Activated naive CD4-positive, alpha-beta T cell treated with anti-CD3 and anti-CD28 coated beads, Interleukin-2, amount 10 ng/mL, durations not matched to agents 7 days and 5 days (primary cell): ENCODE data around the gene PROX1.

Experiments used
- CTCF ChIA-PET: fragments of 350-600 bp; sonication (Branson Sonifier 250); formaldehyde crosslinking; loops from one replicate; lab custom pipeline; 2021; ENCODE audit warnings: antibody characterized with exemption; lab: Charles Lee
- DNase-seq: peaks from one replicate; pipeline ENCODE4 v3.0.0-alpha.2; 2020
- H3K27ac Mint-ChIP-seq: one replicate; pipeline ENCODE4 v1.8.0; 2021; ENCODE audit warnings: mild to moderate bottlenecking, moderate library complexity, mixed read lengths
- H3K27me3 Mint-ChIP-seq: one replicate; pipeline ENCODE4 v1.8.0; 2021; ENCODE audit warnings: mild to moderate bottlenecking, mixed read lengths
- H3K36me3 Mint-ChIP-seq: one replicate; pipeline ENCODE4 v1.8.0; 2021; ENCODE audit warnings: mixed read lengths
- H3K4me1 Mint-ChIP-seq: one replicate; pipeline ENCODE4 v1.8.0; 2021; ENCODE audit warnings: mixed read lengths
- H3K4me3 Mint-ChIP-seq: one replicate; pipeline ENCODE4 v1.8.0; 2021; ENCODE audit warnings: mild to moderate bottlenecking, moderate library complexity, mixed read lengths
- H3K9me3 Mint-ChIP-seq: one replicate; pipeline ENCODE4 v1.8.0; 2021; ENCODE audit warnings: mixed read lengths

Gene PROX1

GRCh38 chr1:214031267-214031650, 43.5 kb downstream of the PROX1 start:
- Mint-ChIP-seq H3K27me3 (peaks cover 4% of the 10 kb centered on the region), H3K4me3 (no peak overlapping the region), H3K27ac (no peak overlapping the region), H3K9me3 (no peaks in the 10 kb centered on the region), H3K36me3 (no peaks in the 10 kb centered on the region), H3K4me1 (no peaks in the 10 kb centered on the region)
- CTCF ChIA-PET, result no interaction called here
- DNase-seq, result no peak

- no peak for DNase-seq
- Mint-ChIP-seq H3K36me3 (no peaks in the 10 kb centered on the region), H3K9me3 (no peaks in the 10 kb centered on the region), H3K27me3 (peaks cover 4% of the 10 kb centered on the region), H3K4me1 (no peaks in the 10 kb centered on the region), H3K4me3 (no peak overlapping the region), H3K27ac (no peak overlapping the region)
- CTCF ChIA-PET, result no interaction called here
Observed at GRCh38 chr1:214037468-214037867, 49.7 kb downstream of the PROX1 start.

- no peak overlapping the region for H3K27ac Mint-ChIP-seq
- no peak for DNase-seq
- no peaks in the 10 kb centered on the region for H3K9me3 Mint-ChIP-seq
- no peaks in the 10 kb centered on the region for H3K36me3 Mint-ChIP-seq
- H3K4me1 Mint-ChIP-seq, result no peaks in the 10 kb centered on the region
- CTCF ChIA-PET, result no interaction called here
- H3K27me3 Mint-ChIP-seq, result no peaks in the 10 kb centered on the region
- no peak overlapping the region for H3K4me3 Mint-ChIP-seq
Observed at GRCh38 chr1:214039394-214040018, 51.7 kb downstream of the PROX1 start.

- Mint-ChIP-seq H3K36me3 (no peaks in the 10 kb centered on the region), H3K27ac (no peak overlapping the region), H3K9me3 (no peaks in the 10 kb centered on the region), H3K4me3 (no peak overlapping the region), H3K27me3 (no peaks in the 10 kb centered on the region), H3K4me1 (no peaks in the 10 kb centered on the region)
- CTCF ChIA-PET, result no interaction called here
- no peak for DNase-seq
Observed at GRCh38 chr1:214043167-214043566, 55.4 kb downstream of the PROX1 start.

- CTCF ChIA-PET, result no interaction called here
- H3K27ac Mint-ChIP-seq, result no peak overlapping the region
- no peak for DNase-seq
- H3K4me3 Mint-ChIP-seq, result no peak overlapping the region
- no peaks in the 10 kb centered on the region for H3K4me1 Mint-ChIP-seq
- no peaks in the 10 kb centered on the region for H3K27me3 Mint-ChIP-seq
- no peaks in the 10 kb centered on the region for H3K36me3 Mint-ChIP-seq
- H3K9me3 Mint-ChIP-seq, result peaks cover 8% of the 10 kb centered on the region
Observed at GRCh38 chr1:214044438-214045214, 56.9 kb downstream of the PROX1 start.

- Mint-ChIP-seq H3K27ac (no peak overlapping the region), H3K9me3 (peaks cover 8% of the 10 kb centered on the region), H3K36me3 (no peaks in the 10 kb centered on the region), H3K4me3 (no peak overlapping the region), H3K4me1 (no peaks in the 10 kb centered on the region), H3K27me3 (no peaks in the 10 kb centered on the region)
- CTCF ChIA-PET, result no interaction called here
- no peak for DNase-seq
Observed at GRCh38 chr1:214050513-214051401, 63.0 kb downstream of the PROX1 start.

- no peak overlapping the region for H3K27ac Mint-ChIP-seq
- H3K36me3 Mint-ChIP-seq, result no peaks in the 10 kb centered on the region
- H3K27me3 Mint-ChIP-seq, result no peaks in the 10 kb centered on the region
- H3K4me3 Mint-ChIP-seq, result no peak overlapping the region
- CTCF ChIA-PET, result no interaction called here
- no peak for DNase-seq
- H3K9me3 Mint-ChIP-seq, result peaks cover 8% of the 10 kb centered on the region
- H3K4me1 Mint-ChIP-seq, result no peaks in the 10 kb centered on the region
Observed at GRCh38 chr1:214051786-214052185, 64.0 kb downstream of the PROX1 start.

GRCh38 chr1:214058076-214058475, 70.3 kb downstream of the PROX1 start:
- H3K27me3 Mint-ChIP-seq, result peaks cover 4% of the 10 kb centered on the region
- no peak overlapping the region for H3K27ac Mint-ChIP-seq
- H3K36me3 Mint-ChIP-seq, result no peaks in the 10 kb centered on the region
- H3K4me3 Mint-ChIP-seq, result no peak overlapping the region
- CTCF ChIA-PET, result no interaction called here
- H3K4me1 Mint-ChIP-seq, result no peaks in the 10 kb centered on the region
- H3K9me3 Mint-ChIP-seq, result no peaks in the 10 kb centered on the region
- no peak for DNase-seq

GRCh38 chr1:214066190-214066589, 78.4 kb downstream of the PROX1 start:
- Mint-ChIP-seq H3K27ac (no peak overlapping the region), H3K9me3 (no peaks in the 10 kb centered on the region), H3K36me3 (no peaks in the 10 kb centered on the region), H3K27me3 (peaks cover 3% of the 10 kb centered on the region), H3K4me3 (no peak overlapping the region), H3K4me1 (no peaks in the 10 kb centered on the region)
- CTCF ChIA-PET, result no interaction called here
- no peak for DNase-seq

GRCh38 chr1:214066936-214067335, 79.2 kb downstream of the PROX1 start:
- H3K4me1 Mint-ChIP-seq, result no peaks in the 10 kb centered on the region
- peaks cover 3% of the 10 kb centered on the region for H3K27me3 Mint-ChIP-seq
- H3K4me3 Mint-ChIP-seq, result no peak overlapping the region
- no peak for DNase-seq
- no peaks in the 10 kb centered on the region for H3K9me3 Mint-ChIP-seq
- CTCF ChIA-PET, result no interaction called here
- H3K36me3 Mint-ChIP-seq, result no peaks in the 10 kb centered on the region
- no peak overlapping the region for H3K27ac Mint-ChIP-seq

- DNase-seq, result no peak
- Mint-ChIP-seq H3K36me3 (no peaks in the 10 kb centered on the region), H3K9me3 (no peaks in the 10 kb centered on the region), H3K4me3 (no peak overlapping the region), H3K4me1 (no peaks in the 10 kb centered on the region), H3K27me3 (peaks cover 3% of the 10 kb centered on the region), H3K27ac (no peak overlapping the region)
- CTCF ChIA-PET, result no interaction called here
Observed at GRCh38 chr1:214067397-214067796, 79.6 kb downstream of the PROX1 start.

GRCh38 chr1:214067853-214068703, 80.3 kb downstream of the PROX1 start:
- peaks cover 3% of the 10 kb centered on the region for H3K27me3 Mint-ChIP-seq
- no peaks in the 10 kb centered on the region for H3K9me3 Mint-ChIP-seq
- H3K4me1 Mint-ChIP-seq, result no peaks in the 10 kb centered on the region
- DNase-seq, result no peak
- no peaks in the 10 kb centered on the region for H3K36me3 Mint-ChIP-seq
- CTCF ChIA-PET, result no interaction called here
- H3K27ac Mint-ChIP-seq, result no peak overlapping the region
- H3K4me3 Mint-ChIP-seq, result no peak overlapping the region

- no peak for DNase-seq
- Mint-ChIP-seq H3K4me3 (no peak overlapping the region), H3K27me3 (peaks cover 3% of the 10 kb centered on the region), H3K9me3 (no peaks in the 10 kb centered on the region), H3K27ac (no peak overlapping the region), H3K36me3 (no peaks in the 10 kb centered on the region), H3K4me1 (no peaks in the 10 kb centered on the region)
- CTCF ChIA-PET, result no interaction called here
Observed at GRCh38 chr1:214068979-214069378, 81.2 kb downstream of the PROX1 start.

- CTCF ChIA-PET, result no interaction called here
- H3K27ac Mint-ChIP-seq, result no peak overlapping the region
- no peak for DNase-seq
- H3K27me3 Mint-ChIP-seq, result peaks cover 6% of the 10 kb centered on the region
- H3K36me3 Mint-ChIP-seq, result no peaks in the 10 kb centered on the region
- no peaks in the 10 kb centered on the region for H3K9me3 Mint-ChIP-seq
- no peaks in the 10 kb centered on the region for H3K4me1 Mint-ChIP-seq
- H3K4me3 Mint-ChIP-seq, result no peak overlapping the region
Observed at GRCh38 chr1:214071469-214071868, 83.7 kb downstream of the PROX1 start.
